Neutrophil (primary cell): ENCODE measurements around the gene MUTYH.
"Not testable (repeated sequence)": the region's sequence is repeated elsewhere in the genome, so short reads cannot be mapped to it uniquely, and the experiment has no call there.

ENCODE experiments used
- H3K27ac ChIP-seq: fragments of 200-600 bp; sonication (generic); 2 replicates; pipeline ENCODE4 v1.5.1; 2016; ENCODE audit warnings: mild to moderate bottlenecking, moderate library complexity
- H3K27me3 ChIP-seq: fragments of 200-600 bp; sonication (generic); 2 replicates; pipeline ENCODE4 v1.6.0; 2016; ENCODE audit warnings: mild to moderate bottlenecking
- H3K36me3 ChIP-seq: fragments of 200-600 bp; sonication (generic); 2 replicates; pipeline ENCODE4 v1.5.1; 2017
- H3K4me1 ChIP-seq, 2 experiments: fragments of 200-600 bp in 1 of 2; sonication (generic) in 1 of 2; 1 replicate in 1 of 2; 2 replicates in 1 of 2; pipeline versions ENCODE4 v1.5.1 to v1.6.1; 2013 to 2016; ENCODE audit warnings: low read depth in 1 of 2, low read length in 1 of 2, mild to moderate bottlenecking in 1 of 2, moderate library complexity in 1 of 2; ENCODE audit not compliant: control insufficient read depth in 1 of 2, insufficient read depth in 1 of 2
- H3K4me3 ChIP-seq, 2 experiments: fragments of 200-600 bp in 1 of 2; sonication (generic) in 1 of 2; 1 replicate in 1 of 2; 2 replicates in 1 of 2; pipeline ENCODE4 v1.5.1; 2013 to 2016; ENCODE audit warnings: low read depth in 1 of 2, low read length in 1 of 2, mild to moderate bottlenecking in 1 of 2, moderate library complexity in 1 of 2
- H3K9me3 ChIP-seq: fragments of 200-600 bp; sonication (generic); 2 replicates; pipeline ENCODE4 v1.5.1; 2016
- TF ChIP-seq, protein P1 (sequence below): fragments of 200-600 bp; sonication (generic); IDR thresholded peaks from 2 replicates; pipeline ENCODE4 v1.5.1; 2016; ENCODE audit warnings: antibody characterized with exemption

The MUTYH gene

DNA sequence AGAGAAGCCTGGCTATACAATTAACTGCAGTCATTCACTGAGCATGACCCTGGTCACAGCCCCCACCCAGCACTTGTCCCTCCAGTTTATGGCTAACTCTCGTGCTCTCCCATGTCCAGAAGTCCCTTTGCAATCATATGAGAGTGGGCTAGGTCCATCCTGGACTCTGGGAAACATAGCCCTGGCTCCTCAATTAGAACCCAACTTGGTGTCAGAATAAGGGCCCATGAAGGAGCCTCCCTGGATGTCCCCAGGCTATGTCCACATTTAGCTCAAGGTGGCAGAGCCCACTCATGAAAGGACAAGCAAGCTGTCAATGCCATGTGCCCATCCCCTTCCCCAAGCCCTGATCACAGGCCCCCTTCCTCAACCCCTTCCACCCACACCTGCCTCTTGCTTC is 40.9 kb downstream of the MUTYH start:
- Histone ChIP-seq H3K4me1 (peaks cover 9 to 13% of the 10 kb centered on the region in 2 experiments), H3K27me3 (no peaks in the 10 kb centered on the region), H3K4me3 (no peak overlapping the region), H3K9me3 (no peaks in the 10 kb centered on the region), H3K36me3 (no peaks in the 10 kb centered on the region), H3K27ac (no peak overlapping the region)
- TF ChIP-seq, protein P1, sequence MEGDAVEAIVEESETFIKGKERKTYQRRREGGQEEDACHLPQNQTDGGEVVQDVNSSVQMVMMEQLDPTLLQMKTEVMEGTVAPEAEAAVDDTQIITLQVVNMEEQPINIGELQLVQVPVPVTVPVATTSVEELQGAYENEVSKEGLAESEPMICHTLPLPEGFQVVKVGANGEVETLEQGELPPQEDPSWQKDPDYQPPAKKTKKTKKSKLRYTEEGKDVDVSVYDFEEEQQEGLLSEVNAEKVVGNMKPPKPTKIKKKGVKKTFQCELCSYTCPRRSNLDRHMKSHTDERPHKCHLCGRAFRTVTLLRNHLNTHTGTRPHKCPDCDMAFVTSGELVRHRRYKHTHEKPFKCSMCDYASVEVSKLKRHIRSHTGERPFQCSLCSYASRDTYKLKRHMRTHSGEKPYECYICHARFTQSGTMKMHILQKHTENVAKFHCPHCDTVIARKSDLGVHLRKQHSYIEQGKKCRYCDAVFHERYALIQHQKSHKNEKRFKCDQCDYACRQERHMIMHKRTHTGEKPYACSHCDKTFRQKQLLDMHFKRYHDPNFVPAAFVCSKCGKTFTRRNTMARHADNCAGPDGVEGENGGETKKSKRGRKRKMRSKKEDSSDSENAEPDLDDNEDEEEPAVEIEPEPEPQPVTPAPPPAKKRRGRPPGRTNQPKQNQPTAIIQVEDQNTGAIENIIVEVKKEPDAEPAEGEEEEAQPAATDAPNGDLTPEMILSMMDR: no peak

- TF ChIP-seq, protein P1: no peak
- no peaks in the 10 kb centered on the region for H3K36me3 ChIP-seq
- no peak overlapping the region for H3K27ac ChIP-seq
- H3K9me3 ChIP-seq: no peaks in the 10 kb centered on the region
- no peaks in the 10 kb centered on the region for H3K27me3 ChIP-seq
- H3K4me3 ChIP-seq: no peak overlapping the region
- peaks cover under 1 to 3% of the 10 kb centered on the region in 2 experiments for H3K4me1 ChIP-seq
These were observed 42.4 kb downstream of the MUTYH start for GRCh38 chr1:45297666-45298356.

DNA sequence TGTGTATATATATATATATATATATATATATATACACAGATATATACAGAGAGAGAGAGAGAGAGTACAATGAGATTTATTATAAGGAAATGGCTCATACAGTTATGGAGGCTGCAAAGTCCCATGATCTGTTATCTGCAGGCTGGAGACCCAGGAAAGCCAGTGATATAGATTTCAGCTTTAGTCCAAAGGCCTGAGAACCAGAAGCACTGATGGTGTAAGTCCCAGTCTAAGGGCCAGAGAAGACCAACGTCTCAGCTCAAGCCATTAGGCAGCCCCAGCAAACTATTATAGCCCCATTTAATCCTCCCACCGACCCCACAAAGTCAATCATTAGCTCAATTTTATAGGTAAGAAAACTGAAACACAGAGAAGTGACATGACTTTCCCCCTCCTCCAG is 48.5 kb downstream of the MUTYH start:
- Histone ChIP-seq H3K4me3 (no peak overlapping the region), H3K4me1 (no peaks in the 10 kb centered on the region), H3K36me3 (no peaks in the 10 kb centered on the region), H3K9me3 (no peaks in the 10 kb centered on the region), H3K27ac (no peak overlapping the region), H3K27me3 (no peaks in the 10 kb centered on the region)
- TF ChIP-seq, protein P1: no peak

- H3K36me3 ChIP-seq, H3K9me3 ChIP-seq, H3K27ac ChIP-seq, H3K4me1 ChIP-seq, H3K4me3 ChIP-seq, H3K27me3 ChIP-seq: not testable (repeated sequence)
These were observed 49.2 kb downstream of the MUTYH start for GRCh38 chr1:45291002-45291401.

GRCh38 chr1:45286521-45286920 is 53.7 kb downstream of the MUTYH start:
- not testable (repeated sequence) for H3K36me3 ChIP-seq, H3K4me1 ChIP-seq, H3K27ac ChIP-seq, H3K27me3 ChIP-seq, H3K9me3 ChIP-seq, H3K4me3 ChIP-seq

DNA sequence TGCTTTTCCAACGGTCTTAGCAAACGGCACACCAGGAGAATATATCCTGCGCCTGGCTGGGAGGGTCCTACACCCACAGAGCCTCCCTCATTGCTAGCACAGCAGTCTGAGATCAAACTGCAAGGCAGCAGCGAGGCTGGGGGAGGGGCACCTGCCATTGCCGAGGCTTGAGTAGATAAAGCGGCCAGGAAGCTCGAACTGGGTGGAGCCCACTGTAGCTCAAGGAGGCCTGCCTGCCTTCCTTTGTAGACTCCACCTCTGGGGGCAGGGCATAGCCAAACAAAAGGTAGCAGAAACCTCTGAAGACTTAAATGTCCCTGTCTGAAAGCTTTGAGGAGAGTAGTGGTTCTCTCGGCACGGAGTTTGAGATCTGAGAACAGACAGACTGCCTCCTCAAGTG is 55.4 kb downstream of the MUTYH start:
- not testable (repeated sequence) for H3K36me3 ChIP-seq, H3K4me1 ChIP-seq, H3K27ac ChIP-seq, H3K27me3 ChIP-seq, H3K9me3 ChIP-seq, H3K4me3 ChIP-seq

GRCh38 chr1:45282351-45282750 is 57.9 kb downstream of the MUTYH start:
- Histone ChIP-seq H3K36me3 (no peaks in the 10 kb centered on the region), H3K27ac (no peak overlapping the region), H3K27me3 (no peaks in the 10 kb centered on the region), H3K4me1 (peaks cover 9% of the 10 kb centered on the region in 2 experiments), H3K4me3 (no peak overlapping the region), H3K9me3 (no peaks in the 10 kb centered on the region)
- TF ChIP-seq, protein P1: no peak
